GM21825 (cell line): ENCODE results near the gene ARHGEF16.
A peak's percentile ranks its signal among the peaks of the same experiment; 100 is the strongest.

Experiments used
- ATAC-seq: cut with Tn5 transposase; IDR thresholded peaks from one replicate; pipeline ENCODE4 v1.9.1; 2021; ENCODE audit warnings: mild to moderate bottlenecking, moderate library complexity; ENCODE audit not compliant: unreplicated experiment

ARHGEF16 gene

DNA sequence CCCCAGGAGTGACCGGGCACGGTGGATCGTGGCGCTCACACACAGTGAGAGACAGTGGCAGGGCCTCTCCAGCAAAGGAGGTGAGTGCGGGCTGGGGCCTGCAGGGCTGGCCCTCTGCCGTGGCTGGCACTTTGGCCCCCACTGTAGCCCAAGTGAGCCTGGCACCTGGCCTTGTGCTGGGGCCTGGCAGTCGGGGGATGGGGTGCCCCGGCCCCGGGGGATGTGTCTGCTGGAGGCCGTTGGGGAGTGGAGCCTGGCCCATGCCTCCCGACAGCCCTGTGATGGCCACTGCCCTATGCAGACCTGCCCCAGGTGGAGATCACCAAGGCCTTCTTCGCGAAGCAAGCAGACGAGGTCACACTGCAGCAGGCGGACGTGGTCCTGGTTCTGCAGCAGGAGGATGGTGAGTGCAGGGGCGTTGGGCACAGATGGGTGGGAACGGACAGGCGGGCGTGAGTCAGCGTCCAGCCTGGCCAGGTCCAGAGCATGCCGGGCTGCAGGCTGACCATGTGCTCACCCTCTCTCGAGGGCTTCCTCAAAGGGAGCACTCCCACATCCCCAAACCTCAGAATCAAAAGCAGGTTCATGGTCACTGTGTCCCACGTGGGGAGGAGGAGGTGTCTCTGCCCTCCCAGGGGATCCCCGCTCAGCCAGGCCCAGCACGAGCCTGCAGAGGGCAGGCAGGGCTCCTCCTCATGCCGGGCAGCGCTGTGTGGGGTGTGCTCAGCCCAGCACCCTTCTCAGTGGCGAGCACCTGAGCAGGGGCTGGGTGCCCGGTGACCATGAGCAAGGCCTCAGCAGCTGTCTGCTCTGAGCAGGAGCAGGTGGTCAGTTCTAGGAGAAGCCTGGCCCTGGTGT is 25.3 kb downstream of the ARHGEF16 start:
- no peak for ATAC-seq

DNA sequence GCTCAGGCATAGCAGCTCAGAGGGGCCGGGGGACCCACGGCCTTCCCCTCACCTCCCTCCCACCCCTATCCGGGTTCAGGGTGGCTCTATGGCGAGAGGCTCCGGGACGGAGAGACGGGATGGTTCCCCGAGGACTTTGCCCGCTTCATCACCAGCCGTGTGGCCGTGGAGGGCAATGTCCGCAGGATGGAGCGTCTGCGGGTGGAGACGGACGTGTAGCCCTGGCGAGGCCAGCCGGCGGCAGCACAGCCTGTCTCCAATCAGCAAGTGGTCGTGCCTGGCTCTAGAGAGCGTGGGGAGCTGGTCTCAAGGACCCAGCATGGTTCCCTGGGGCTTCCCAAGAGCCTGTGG is 25.9 kb downstream of the ARHGEF16 start:
- no peak for ATAC-seq

DNA sequence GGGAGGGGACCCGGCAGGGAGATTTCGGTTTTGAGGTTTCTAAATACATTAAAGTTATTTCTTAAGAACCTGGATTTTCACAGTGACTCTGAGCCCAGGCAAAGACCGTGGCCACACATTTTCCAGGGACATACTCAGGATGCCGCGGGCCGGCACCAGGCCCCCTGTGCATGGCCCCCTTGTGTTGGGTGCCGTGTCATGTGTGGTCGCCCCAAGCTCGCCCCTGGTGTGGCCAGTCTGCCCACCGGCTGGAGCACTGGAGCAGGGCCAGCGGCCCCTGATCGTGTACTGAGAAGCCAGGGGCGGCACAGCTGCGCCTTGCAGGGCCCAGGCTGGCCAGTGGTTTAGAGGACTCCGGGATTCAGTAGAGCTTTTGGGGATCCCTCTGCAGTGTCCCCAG is 26.6 kb downstream of the ARHGEF16 start:
- no peak for ATAC-seq

DNA sequence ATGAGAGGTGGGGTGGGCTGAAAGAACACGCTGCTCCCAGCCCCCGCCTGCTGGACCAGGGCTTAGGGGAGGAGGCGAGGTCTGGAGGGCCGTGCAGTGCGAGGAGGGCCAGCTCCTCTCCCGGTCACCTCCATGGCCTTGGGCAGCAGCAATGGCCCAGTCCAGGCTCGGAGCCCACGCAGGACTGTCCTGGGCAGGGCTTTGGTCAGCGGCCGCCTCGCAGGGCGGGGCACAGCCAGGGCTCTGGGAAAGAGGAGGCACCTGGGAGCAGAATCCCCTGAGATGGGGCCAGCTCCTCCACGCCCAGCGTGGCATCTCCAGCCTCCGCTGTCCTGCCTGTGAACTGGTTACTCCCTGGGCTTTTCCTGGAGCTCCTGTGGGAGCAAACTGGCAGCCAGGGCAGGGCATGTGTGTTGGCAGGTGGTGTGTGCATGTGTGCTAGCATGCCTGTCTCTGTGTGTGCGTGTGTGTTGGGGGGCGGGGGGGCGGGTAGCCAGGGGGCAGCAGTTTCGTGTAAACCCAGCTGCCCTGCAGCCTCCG is 27.4 kb downstream of the ARHGEF16 start:
- no peak for ATAC-seq

DNA sequence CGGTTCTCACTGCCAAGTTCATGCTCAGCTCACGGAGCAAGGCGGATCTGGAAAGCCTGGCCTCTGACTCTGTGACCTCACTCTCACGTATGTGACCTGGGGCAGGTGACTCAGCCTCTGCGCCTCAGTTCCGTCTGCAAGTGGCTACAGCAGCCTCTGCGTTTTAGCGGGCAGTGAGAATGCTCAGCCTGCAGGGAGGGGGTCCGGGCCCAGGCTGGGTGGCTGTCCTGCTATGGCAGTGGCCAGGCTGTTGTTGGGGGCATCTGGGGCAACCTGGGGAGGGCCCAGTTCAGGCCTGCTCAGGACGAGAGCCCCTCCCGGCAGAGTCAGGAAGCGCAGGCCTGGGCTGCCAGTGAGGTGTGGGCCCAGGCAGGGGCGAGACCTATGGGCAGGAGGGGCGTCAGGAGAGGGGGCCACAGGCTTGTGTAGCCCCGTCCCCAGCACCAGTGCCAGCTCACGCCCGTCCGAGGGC is 27.9 kb downstream of the ARHGEF16 start:
- no peak for ATAC-seq

DNA sequence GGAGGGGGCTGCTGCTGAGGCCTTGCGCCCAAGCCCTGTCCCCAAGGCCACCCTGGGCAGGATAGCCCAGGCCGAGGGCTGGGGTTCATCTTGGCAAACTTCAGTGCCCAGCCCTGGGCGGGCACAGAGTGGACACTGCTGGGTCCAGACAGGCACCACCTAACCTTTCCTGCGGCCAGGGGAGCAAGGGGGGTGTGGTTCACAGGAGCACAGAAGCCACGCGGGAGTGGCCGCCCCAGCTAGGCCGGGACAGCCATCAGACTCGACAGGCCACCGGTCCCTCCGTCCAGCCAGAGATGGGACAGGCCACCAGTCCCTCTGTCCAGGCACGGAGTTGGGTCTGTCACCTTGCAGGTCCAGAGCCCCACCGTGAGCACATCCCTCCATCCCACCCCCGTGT is 28.9 kb downstream of the ARHGEF16 start:
- ATAC-seq, result no peak

DNA sequence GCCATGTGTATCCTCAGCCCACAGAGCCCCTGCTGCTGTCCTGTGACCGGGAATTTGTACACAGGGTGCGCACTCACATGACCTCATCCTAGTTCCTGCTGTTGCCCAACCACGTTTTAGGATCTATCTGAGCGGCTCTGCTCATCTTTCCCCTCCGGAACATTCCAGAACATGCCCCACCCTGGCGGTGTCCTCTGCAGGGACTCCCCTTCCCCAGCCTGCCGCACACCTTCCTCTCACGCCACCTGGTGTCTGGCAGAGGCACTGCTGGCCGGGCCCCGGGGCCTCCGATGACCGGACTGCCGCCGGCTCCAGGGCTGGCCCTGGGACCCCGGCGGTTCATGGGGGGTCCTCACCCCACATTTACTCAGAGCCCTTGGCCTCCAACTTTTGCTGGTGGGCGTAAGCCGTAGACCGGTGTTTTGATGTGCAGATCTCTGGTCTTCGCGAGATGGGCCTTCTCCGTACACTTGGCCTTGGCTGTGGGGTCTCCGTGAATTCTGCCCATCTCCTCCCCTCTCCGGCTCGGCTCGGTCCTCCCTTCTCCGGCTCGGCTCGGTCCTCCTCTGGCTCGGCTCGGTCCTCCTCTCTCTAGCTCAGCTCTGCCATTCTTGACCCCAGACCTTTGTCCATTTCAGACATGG is 29.5 kb downstream of the ARHGEF16 start:
- no peak for ATAC-seq

DNA sequence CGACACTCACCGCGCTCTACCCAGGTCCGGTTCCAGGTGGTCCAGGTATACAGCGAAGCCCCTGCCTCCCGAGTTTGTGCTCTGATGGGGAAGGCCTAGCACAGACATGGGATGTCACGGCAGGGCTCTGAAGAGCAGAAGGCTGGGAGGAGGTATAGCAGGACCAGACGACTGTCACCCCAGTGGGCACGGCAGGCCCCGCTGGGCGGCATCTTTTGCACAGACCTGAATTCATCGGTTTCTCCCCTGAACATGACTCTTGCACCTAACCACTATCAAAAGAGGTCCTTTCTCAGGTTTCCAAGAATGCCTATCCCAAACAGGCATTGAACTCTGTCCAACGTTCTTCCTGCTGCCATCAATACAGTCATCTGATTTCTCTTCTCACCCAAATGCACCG is 30.6 kb downstream of the ARHGEF16 start:
- no peak for ATAC-seq

DNA sequence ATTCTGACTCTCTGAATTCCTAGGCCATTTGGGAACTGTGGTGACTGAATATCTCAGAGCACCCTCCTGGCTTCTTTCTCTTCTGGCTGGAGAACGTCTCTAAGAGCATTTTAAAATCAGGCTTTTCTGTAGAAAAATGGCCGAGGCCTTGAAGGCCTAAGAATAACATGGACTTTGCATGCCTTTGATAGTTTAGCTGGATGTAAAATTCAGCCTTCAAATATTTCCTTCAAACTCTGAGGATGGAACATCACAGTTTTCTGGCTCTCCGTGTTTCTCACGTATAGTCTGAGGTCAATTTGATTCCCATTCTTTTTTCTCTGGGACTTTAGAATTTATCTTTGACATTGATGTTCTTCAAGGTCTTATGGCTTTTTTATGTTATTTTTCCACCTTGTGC is 34.0 kb downstream of the ARHGEF16 start:
- ATAC-seq, result no peak

DNA sequence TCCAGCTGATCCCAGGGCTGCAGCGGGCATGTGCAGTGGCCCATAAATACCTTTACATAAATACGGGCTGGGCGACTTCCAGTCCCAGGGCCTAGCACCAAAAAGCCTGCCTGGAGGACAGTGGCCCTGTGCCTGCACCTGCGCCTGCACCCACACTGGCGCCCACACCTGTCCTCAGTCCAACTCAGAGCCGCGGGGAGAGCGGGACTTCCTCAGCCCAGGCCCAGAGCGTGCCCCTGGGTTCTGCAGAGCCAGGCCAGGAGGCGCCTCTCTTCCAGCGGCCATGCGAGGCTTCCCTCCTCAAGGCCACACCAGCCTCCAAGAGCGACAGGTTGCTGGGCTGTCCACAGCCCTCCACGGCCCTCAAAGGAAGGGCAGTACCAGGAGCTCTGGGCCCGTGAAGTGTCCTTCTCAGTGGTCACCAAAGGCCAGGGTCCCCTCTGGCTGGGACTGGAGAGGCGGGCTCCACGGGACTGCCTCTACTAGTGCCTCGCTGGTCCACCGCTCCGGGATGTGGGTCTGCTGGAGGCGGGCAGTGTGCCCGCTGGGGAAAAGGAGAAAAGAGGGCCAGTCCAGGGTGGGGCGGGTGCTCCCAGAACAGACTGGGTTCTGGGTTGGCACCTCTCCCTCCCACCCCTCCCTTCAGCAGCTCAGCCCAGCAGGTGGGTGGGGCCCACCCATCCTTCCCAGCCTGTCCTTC is 35.7 kb downstream of the ARHGEF16 start:
- ATAC-seq, result no peak

DNA sequence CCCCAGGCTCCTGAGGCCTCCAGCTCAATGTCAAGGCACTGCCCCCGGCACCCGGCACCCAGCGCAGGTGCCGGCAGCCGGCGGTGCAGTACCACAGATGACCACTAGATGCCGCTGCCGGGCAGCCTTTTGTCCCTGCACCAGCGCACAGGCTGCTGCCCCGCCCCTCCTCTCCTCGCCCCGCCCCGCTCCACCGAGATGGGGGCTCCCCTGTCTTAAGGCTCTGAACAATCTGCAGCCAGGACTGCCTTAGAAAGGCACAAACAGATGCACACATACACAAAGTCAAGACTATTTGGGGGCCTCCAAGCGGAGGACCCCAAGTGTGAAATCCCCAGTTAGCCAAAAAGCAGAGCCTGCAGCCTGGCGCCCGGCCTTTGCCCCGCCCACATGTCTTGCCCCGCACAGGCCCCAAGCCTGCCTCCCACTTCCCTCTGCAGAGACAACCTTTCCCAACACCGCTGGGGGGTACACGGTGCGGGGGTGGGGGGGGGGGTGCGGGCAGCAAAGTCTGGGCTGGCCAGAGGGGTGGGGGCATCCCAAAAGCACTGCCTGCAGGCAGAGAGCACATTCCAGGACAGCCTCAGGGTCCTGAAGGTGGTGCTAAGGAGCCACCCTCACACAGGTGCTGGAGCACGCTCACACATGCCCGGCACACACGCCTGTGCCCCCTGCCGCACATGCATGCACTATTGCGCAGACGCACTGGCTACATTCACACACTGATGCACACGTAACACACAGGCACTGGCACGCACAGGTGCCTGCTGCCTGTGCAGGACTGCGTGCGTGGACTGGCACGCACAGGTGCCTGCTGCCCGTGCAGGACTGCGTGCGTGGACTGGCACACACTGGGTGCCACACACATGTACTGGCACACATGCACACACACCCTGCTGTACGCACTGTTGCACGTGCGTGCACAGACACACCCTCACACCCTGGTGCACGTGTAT is 37.1 kb downstream of the ARHGEF16 start:
- peak; percentile 61 for ATAC-seq

DNA sequence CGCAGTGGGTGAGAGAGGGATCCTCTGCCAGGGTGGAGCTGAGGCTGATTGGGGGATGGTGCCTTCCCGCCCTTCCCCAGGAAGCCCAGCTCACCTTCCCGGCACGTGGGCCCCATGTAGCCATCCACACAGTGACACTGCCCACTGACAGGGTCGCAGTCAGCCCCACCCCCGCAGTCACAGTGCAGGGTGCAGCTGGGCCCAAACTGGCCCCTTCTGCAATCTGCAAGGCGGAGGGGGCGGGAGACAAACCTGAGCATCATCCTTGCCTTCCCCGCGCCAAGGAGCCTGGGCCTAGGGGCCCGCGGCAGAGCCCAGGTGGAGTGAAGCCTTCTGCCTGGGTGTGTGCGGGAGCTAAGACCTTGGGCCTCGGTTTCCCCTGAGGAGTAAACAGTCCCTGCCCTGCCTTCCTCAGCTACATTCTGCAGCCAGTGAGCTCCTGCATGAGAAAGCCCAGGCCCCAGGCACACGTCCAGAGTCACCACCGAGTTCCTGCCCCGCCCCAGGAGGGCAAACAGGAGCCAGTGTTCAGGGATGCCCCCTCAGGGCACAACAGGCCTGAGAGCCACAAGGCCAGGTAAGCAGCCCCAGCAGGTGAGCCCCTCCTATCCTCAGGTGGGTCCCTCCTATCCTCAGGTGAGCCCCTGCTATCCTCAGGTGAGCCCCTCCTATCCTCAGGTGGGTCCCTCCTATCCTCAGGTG is 38.2 kb downstream of the ARHGEF16 start:
- ATAC-seq, result no peak

DNA sequence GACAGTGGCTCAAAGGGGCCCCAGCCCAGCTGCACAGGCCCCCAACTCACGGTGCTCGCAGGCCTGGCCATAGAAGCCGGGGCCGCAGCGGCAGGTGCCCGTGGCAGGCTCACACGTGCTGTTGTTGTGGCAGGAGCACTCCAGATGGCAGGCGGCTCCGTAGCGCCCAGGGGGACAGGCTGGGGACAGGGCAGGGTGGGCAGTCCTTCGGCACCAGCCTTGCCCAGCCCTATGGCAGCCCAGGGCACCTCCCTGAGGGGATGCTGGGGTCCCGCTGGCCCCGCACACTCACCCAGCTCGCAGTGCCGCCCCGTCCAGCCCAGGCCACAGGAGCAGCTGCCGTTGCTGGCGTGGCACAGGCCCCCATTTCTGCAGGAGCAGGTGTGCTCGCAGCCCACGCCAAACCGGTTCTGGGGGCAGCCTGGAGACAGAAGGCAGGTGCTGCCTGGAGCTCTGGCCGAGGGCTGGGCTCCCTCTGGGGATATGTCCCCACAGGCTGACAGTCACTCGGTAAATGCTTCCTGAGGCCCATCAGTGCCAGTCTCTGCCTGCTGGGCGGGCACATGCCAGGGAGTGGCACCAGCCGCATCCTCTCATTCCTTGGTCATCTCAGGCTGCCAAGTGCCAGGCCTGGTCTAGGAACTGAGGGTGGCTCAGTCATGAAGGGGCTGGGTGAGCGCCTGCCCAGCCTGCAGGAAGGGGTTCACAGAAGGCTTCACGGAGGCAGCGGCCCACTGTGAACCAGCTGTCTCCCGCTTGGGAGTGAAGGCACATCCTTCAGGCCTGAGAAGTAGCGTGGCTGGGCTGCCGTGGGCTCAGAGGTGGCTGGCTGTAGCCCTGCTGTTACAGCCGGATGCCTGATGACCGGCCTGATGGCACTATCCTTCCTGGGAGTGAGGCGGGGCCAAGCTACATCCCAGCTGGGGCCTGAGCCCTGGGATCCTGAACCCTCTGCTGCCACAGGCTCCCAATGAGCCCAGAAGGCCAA is 40.1 kb downstream of the ARHGEF16 start:
- ATAC-seq, result no peak

DNA sequence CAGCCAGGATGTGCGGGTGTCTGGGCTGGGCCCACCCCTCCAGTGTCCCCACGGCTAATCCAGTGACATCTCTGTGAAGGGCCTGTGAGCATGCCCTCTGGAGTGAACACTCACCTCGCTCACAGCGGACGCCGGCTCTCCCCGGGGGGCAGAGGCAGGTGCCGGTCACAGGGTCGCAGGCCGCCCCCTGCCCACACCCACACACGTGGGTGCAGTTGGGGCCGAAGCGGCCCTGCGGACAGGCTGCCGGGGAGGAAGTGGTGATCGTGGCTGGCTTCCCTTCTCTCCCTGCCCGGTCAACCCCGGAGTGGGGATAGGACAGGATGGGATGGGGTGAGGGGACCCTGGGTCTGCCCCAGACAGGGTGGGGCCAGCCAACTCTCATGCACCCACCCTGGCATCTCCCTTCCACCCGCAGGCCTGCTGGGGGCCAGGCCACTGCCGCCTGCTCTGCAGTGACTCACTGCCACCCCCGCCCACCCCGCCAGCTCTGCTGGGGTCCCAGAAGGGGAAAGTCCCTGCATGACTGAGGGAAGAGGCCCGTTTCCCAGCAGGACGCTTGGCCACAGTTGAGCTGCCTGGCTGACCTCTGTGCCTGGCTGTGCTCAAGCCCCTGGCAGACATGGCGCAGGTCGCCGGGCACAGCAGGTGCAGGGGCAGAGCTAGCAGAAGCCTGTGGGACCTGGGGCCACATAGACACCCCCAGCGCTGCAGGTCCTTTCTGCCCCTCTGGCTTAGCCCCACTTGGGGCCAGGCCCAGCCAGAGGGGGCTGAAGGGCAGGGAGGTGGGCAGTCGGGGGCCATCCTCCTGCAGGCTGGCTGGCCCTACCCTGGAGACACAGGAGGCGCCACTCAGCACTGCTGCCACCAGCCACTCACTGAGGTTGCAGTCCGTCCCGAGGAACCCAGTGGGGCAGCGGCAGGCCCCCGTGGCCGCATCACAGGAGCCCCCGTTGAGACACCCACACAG is 41.6 kb downstream of the ARHGEF16 start:
- no peak for ATAC-seq

DNA sequence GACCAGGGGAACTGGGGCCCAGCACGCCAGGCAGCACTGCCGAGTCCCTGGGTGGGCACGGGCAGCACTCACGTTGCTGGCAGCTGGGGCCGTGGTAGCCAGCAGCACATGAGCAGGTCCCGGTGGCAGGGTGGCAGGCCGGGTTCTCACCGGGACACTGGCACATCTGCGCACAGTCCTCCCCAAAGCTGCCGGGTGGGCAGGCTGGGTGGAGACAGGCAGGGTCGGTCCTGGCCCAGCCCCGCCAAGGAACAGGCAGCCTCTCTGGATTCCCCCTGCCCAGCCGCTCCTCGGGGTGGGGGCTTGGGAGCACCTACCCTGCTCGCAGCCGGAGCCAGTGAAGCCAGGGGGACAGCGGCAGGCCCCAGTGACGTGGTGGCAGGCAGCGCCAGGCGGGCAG is 42.5 kb downstream of the ARHGEF16 start:
- no peak for ATAC-seq

DNA sequence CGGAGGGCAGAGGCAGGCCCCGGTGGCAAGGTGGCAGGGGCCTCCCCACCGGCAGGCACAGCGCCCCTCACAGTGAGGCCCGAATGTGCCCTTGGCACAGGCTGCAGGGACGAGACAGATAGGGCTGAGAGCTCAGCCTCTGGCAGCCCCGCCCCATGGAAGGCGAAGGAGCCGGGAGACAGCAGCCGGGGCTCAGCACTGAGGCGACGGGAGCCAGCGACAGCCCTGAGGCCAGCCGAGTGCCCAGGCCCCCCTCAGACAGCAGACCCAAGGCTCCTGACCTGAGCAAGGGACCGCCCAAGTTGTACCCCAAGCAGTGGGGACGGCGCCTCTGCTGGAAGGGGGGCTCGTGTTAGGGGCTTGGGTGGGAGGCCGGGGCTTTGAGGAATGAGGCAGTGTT is 43.1 kb downstream of the ARHGEF16 start:
- no peak for ATAC-seq

DNA sequence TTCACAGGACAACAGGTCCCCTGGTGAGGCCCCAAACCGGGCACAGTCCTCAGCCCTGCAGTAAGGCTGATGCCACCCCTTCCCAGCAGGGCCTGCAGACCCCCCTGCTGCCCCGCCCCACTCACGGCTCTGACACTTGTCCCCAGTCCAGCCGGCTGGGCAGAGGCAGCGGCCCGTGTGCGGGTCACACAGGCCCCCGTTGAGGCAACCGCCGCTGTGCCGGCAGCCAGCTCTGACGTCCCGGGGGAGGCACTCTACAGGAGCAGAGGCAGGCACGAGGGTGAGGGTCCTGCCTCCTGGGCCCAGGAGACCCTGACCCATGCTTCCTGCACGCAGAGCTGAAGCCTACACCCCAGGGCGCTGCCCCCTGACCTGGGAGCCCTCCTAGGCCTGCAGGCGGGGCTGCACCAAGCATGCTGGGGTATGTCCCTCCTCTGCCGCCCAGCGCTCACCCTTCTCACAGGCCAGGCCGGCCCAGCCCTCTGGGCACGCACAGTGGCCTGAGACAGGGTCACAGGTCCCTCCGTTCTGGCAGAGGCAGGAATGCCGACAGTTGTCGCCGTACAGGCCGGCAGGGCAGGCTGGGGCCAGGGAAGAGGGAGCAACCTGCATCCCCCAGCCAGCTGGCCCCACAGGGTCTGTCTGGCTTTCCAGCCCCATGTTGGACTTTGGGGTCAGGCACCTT is 43.9 kb downstream of the ARHGEF16 start:
- no peak for ATAC-seq
